T-helper 2 cell treated with Interferon-gamma antibody and Interleukin-4, amounts not matched to agents 5 μg/mL and 100 μg/mL, for 36 hours (primary cell): ENCODE data around the gene DNAAF5.

Experiments used
- DNase-seq: peaks from one replicate; pipeline ENCODE4 v3.0.0; 2021; ENCODE audit warnings: low spot score
- H3K27ac Mint-ChIP-seq: one replicate; pipeline ENCODE4 v1.8.0; 2021; ENCODE audit warnings: mild to moderate bottlenecking, mixed read lengths
- H3K27me3 Mint-ChIP-seq: one replicate; pipeline ENCODE4 v1.8.0; 2021; ENCODE audit warnings: low read depth, mixed read lengths
- H3K36me3 Mint-ChIP-seq: one replicate; pipeline ENCODE4 v1.8.0; 2021; ENCODE audit warnings: low read depth, mixed read lengths
- H3K4me1 Mint-ChIP-seq: one replicate; pipeline ENCODE4 v1.8.0; 2021; ENCODE audit warnings: low read depth, mixed read lengths
- H3K4me3 Mint-ChIP-seq: one replicate; pipeline ENCODE4 v1.8.0; 2022; ENCODE audit warnings: mild to moderate bottlenecking, moderate library complexity, mixed read lengths
- H3K9me3 Mint-ChIP-seq: one replicate; pipeline ENCODE4 v1.8.0; 2021; ENCODE audit warnings: mixed read lengths

DNAAF5 gene

GRCh38 chr7:713488-714230 is 12.8 kb upstream of the DNAAF5 start:
- Mint-ChIP-seq H3K27me3 (peaks cover 5% of the 10 kb centered on the region), H3K4me3 (peak overlapping the region; percentile 63), H3K4me1 (peaks cover 1% of the 10 kb centered on the region), H3K36me3 (peaks cover 7% of the 10 kb centered on the region), H3K9me3 (no peaks in the 10 kb centered on the region), H3K27ac (no peak overlapping the region)
- no peak for DNase-seq

- Mint-ChIP-seq H3K36me3 (peaks cover 7% of the 10 kb centered on the region), H3K4me1 (peaks cover 1% of the 10 kb centered on the region), H3K27me3 (peaks cover 5% of the 10 kb centered on the region), H3K4me3 (no peak overlapping the region), H3K9me3 (no peaks in the 10 kb centered on the region), H3K27ac (no peak overlapping the region)
- no peak for DNase-seq
Measured at GRCh38 chr7:714251-714671, 12.2 kb upstream of the DNAAF5 start.

DNA sequence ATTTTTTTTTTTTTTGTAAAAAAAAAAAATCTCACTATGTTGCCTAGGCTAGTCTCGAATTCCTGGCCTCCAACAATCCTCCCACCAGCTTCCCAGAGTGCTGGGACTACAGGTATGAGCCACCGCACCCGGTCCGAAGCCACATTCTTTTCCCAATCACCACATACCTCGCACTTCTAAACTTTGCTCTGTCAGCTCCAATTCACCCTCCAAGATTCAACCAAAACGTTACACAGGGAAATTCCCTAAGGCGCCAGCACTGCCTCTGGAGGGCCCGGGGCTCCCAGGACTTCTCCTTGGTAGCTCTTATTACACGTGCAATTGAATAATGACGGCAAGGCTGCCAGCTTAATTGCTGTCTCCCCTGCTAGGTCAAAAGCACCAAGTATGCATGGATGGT is 10.3 kb upstream of the DNAAF5 start:
- Mint-ChIP-seq H3K36me3 (peaks cover 10% of the 10 kb centered on the region), H3K4me3 (no peak overlapping the region), H3K9me3 (peaks cover 8% of the 10 kb centered on the region), H3K27me3 (peaks cover 5% of the 10 kb centered on the region), H3K4me1 (peaks cover 1% of the 10 kb centered on the region), H3K27ac (no peak overlapping the region)
- DNase-seq = no peak

- Mint-ChIP-seq H3K4me3 (no peak overlapping the region), H3K4me1 (peaks cover 1% of the 10 kb centered on the region), H3K27ac (no peak overlapping the region), H3K27me3 (peaks cover 5% of the 10 kb centered on the region), H3K36me3 (peaks cover 11% of the 10 kb centered on the region), H3K9me3 (peaks cover 9% of the 10 kb centered on the region)
- no peak for DNase-seq
Measured at GRCh38 chr7:716636-717035, 9.9 kb upstream of the DNAAF5 start.

- Mint-ChIP-seq H3K9me3 (peaks cover 24% of the 10 kb centered on the region), H3K4me3 (no peak overlapping the region), H3K36me3 (peaks cover 43% of the 10 kb centered on the region), H3K27me3 (no peaks in the 10 kb centered on the region), H3K4me1 (peaks cover 10% of the 10 kb centered on the region), H3K27ac (no peak overlapping the region)
- no peak for DNase-seq
Measured at GRCh38 chr7:721619-722248, 4.8 kb upstream of the DNAAF5 start.

- H3K4me1 Mint-ChIP-seq = peaks cover 15% of the 10 kb centered on the region
- H3K27ac Mint-ChIP-seq = no peak overlapping the region
- DNase-seq = no peak
- no peaks in the 10 kb centered on the region for H3K27me3 Mint-ChIP-seq
- H3K36me3 Mint-ChIP-seq = peaks cover 48% of the 10 kb centered on the region
- H3K9me3 Mint-ChIP-seq = peaks cover 24% of the 10 kb centered on the region
- H3K4me3 Mint-ChIP-seq = no peak overlapping the region
Measured at GRCh38 chr7:723541-723940, 3.0 kb upstream of the DNAAF5 start.

GRCh38 chr7:724298-724697 is 2.2 kb upstream of the DNAAF5 start:
- H3K9me3 Mint-ChIP-seq = peaks cover 24% of the 10 kb centered on the region
- no peak overlapping the region for H3K27ac Mint-ChIP-seq
- H3K27me3 Mint-ChIP-seq = no peaks in the 10 kb centered on the region
- peaks cover 15% of the 10 kb centered on the region for H3K4me1 Mint-ChIP-seq
- DNase-seq = no peak
- H3K36me3 Mint-ChIP-seq = peaks cover 48% of the 10 kb centered on the region
- no peak overlapping the region for H3K4me3 Mint-ChIP-seq

DNA sequence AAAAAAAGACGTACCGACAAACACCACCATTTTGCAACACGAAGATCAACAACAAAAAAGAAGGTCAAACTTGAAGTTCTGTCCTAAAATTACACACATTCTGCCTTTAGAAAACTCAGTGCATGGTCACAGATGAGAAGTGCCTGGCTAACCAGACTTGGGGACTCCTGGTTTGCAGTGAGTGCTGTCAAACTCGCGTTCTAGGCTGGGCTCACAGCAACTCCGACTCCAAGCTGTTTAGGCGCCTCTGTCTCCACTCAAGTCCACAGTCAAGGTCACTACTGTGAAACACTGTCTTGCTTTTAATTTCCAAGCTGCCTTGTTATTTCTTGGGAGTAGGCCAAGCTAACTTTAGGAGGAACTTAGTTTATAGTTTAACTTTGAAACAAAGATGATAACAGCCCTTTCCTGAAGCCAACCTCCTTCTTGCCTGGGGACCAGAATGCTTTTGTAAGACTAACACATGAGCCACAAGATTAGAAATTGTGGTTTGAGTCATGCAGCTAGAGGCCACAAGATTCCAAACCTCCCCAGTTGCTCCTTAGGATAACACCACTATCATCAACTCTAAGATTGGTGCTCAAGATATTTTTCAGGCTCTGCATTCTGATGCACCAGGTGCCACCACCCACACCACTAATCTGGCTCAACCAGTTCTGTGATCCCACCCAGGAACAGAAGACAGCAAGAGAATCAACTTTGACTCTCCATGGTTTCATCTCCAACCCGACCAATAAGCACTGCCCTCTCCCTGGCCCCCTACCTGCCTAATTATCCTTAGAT is 1.1 kb upstream of the DNAAF5 start:
- Mint-ChIP-seq H3K4me1 (peaks cover 15% of the 10 kb centered on the region), H3K4me3 (peak overlapping the region; percentile 83), H3K9me3 (peaks cover 22% of the 10 kb centered on the region), H3K27me3 (no peaks in the 10 kb centered on the region), H3K27ac (peak overlapping the region; percentile 74), H3K36me3 (peaks cover 53% of the 10 kb centered on the region)
- no peak for DNase-seq

- no peaks in the 10 kb centered on the region for H3K27me3 Mint-ChIP-seq
- DNase-seq = no peak
- peaks cover 15% of the 10 kb centered on the region for H3K4me1 Mint-ChIP-seq
- peaks cover 44% of the 10 kb centered on the region for H3K36me3 Mint-ChIP-seq
- H3K9me3 Mint-ChIP-seq = peaks cover 14% of the 10 kb centered on the region
- H3K27ac Mint-ChIP-seq = no peak overlapping the region
- no peak overlapping the region for H3K4me3 Mint-ChIP-seq
Measured at GRCh38 chr7:726854-727103, 280 bp downstream of the DNAAF5 start.

- H3K4me3 Mint-ChIP-seq = peak within 1 kb of the TSS; percentile 91
- H3K36me3 Mint-ChIP-seq = peaks cover 42% of the 10 kb centered on the region
- H3K27ac Mint-ChIP-seq = peak within 1 kb of the TSS; percentile 95
- peaks cover 15% of the 10 kb centered on the region for H3K4me1 Mint-ChIP-seq
- no peak for DNase-seq
- H3K27me3 Mint-ChIP-seq = no peaks in the 10 kb centered on the region
- H3K9me3 Mint-ChIP-seq = peaks cover 11% of the 10 kb centered on the region
Measured at GRCh38 chr7:727104-727805, 756 bp downstream of the DNAAF5 start, which contains the start of gene PRKAR1B. PRKAR1B (minus strand) TSS chr7:727281; CDS start chr7:711505, 15,776 bp downstream.

DNA sequence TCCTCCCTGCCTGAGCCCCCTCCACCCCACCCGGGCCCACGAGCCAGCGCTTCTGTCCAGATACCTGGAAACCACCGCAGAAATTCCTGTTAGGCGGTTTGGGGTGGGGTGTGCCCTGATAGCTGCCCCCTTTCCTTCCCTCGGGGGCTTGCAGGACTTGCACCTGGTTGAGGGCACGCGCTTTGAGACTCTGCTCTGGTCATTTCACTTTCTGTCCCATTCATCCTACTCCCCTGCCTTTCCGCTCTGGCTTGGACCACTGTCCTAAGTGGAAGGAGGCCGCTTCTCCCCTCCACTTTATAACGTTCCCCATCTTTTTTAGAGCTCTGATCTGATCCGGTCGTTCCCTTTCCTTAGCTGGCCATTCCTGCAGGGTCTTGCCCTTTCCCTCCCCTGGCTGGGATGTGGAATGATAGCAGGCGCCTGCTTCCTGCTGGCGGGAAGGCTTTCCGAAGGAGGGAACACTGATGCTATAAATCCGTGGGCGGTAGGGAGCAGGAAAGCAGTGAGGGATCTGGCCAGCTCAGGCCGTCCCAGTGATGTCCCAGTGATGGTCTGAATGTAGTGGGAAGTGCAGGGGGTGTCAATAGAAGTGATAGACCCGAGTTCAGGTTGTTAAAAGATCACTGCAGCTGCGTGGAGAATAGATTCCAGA is 1.4 kb downstream of the DNAAF5 start:
- H3K36me3 Mint-ChIP-seq = peaks cover 43% of the 10 kb centered on the region
- DNase-seq = no peak
- H3K27ac Mint-ChIP-seq = peak overlapping the region; percentile 70
- peaks cover 11% of the 10 kb centered on the region for H3K9me3 Mint-ChIP-seq
- peak overlapping the region; percentile 91 for H3K4me3 Mint-ChIP-seq
- H3K27me3 Mint-ChIP-seq = no peaks in the 10 kb centered on the region
- H3K4me1 Mint-ChIP-seq = peaks cover 15% of the 10 kb centered on the region

- Mint-ChIP-seq H3K4me1 (peaks cover 18% of the 10 kb centered on the region), H3K36me3 (peaks cover 43% of the 10 kb centered on the region), H3K27me3 (no peaks in the 10 kb centered on the region), H3K9me3 (peaks cover 14% of the 10 kb centered on the region), H3K27ac (no peak overlapping the region), H3K4me3 (peak overlapping the region; percentile 91)
- no peak for DNase-seq
Measured at GRCh38 chr7:728602-729001, 2.1 kb downstream of the DNAAF5 start.

DNA sequence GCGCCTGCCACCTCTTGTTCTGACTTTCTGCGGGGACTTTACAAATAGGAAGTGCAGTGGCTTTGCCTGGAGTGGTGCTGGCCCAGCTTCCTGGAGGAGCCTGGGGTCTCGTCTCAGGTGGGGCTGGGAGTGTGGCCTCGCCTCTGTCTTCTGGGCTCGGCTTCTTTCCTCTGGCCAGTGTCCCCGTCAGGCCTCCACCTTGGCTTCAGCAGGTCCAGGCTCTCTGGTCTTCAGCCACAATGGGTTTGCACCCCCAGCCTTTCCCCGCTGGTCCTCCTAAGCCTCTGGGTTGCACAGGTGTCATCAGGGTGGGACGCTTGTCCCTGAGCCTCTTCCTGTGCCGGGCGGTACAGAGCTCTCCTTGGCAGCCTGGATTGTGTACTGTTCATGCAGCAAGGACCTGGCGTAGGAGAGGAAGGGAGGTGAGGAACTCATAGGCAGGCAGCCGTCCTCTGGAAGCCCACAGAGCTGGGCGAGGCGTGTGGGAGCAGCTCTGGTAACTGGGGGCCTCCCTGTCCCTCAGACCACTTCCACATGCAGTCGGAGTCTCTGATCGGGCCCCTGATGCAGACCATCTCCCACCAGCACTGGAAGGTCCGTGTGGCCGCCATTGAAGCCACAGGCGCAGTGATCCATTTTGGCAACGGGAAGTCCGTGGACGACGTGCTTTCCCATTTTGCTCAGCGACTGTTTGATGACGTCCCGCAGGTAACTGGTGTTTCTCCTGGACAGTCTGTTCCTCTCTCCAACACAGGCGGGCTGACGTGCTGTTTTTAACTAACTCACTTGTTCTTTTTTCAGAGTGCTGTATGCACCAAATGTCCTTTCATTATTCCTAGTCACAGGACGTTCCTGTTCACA is 2.9 kb downstream of the DNAAF5 start:
- Mint-ChIP-seq H3K27me3 (no peaks in the 10 kb centered on the region), H3K9me3 (peaks cover 8% of the 10 kb centered on the region), H3K4me1 (peaks cover 18% of the 10 kb centered on the region), H3K27ac (no peak overlapping the region), H3K36me3 (peaks cover 35% of the 10 kb centered on the region), H3K4me3 (peak overlapping the region; percentile 36)
- no peak for DNase-seq
